Measurements from ENCODE around the gene HCN2. TPM values are rescaled to one million over a fixed set of nuclear protein-coding genes. Genes with fewer than 3 reads are reported as not detected.

Gene HCN2
- total RNA-seq, 1 experiment from 2014 or later, result 3.9 TPM

DNA sequence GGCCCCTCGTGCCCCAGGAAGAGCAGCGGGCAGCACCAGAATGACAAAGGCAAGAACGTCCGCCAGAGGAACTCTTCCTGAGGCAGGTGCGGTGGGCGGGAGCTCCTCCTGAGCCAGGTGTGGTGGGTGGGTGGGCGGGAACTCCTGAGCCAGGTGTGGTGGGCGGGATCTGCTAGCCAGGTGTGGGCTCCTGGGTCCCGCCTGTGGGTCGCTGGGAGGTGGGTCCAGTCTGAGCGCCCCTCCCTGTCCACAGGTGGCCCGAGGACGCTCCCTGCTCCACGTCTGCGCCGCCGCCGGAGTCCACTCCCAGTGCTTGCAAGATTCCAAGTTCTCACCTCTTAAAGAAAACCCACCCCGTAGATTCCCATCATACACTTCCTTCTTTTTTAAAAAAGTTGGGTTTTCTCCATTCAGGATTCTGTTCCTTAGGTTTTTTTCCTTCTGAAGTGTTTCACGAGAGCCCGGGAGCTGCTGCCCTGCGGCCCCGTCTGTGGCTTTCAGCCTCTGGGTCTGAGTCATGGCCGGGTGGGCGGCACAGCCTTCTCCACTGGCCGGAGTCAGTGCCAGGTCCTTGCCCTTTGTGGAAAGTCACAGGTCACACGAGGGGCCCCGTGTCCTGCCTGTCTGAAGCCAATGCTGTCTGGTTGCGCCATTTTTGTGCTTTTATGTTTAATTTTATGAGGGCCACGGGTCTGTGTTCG is 7.0 kb upstream of the HCN2 start:
- no peaks in the 10 kb centered on the region for H3K27me3 Mint-ChIP-seq (ENCODE audit: insufficient read depth, unreplicated experiment)
- BruUV-seq (replicated peaks), result TSS peak; percentile 99
- POLR2A ChIA-PET, result no interaction called here
- DNase-seq, result no peak
- peaks cover 59% of the 10 kb centered on the region for H3K36me3 Mint-ChIP-seq (ENCODE audit: insufficient read depth, unreplicated experiment)
- H3K4me1 Mint-ChIP-seq (ENCODE audit: low read depth, unreplicated experiment), result no peaks in the 10 kb centered on the region
- Histone ChIP-seq H3K9me3 (no peaks in the 10 kb centered on the region), H3K4me1 (no peaks in the 10 kb centered on the region), H3K4me3 (ENCODE audit: low read depth, low read length) (no peak overlapping the region), H3K27me3 (replicated peaks; ENCODE audit: control insufficient read depth, insufficient read depth, low read length) (no peaks in the 10 kb centered on the region), H3K36me3 (ENCODE audit: control insufficient read depth, insufficient read depth, low read length) (no peaks in the 10 kb centered on the region)
- CTCF ChIA-PET, result interaction anchor here (0.6 kb wide), 1 partner anchor 22 kb away, joined by 3 read pairs; no protein-coding TSS in a partner anchor
- intact Hi-C loops (cut with micrococcal nuclease; ENCODE audit: unreplicated experiment), result no loop called here
- no peak overlapping the region for H3K27ac Mint-ChIP-seq (ENCODE audit: unreplicated experiment)
- H3K9me3 Mint-ChIP-seq (ENCODE audit: unreplicated experiment), result no peaks in the 10 kb centered on the region
- TF ChIP-seq, protein P1, sequence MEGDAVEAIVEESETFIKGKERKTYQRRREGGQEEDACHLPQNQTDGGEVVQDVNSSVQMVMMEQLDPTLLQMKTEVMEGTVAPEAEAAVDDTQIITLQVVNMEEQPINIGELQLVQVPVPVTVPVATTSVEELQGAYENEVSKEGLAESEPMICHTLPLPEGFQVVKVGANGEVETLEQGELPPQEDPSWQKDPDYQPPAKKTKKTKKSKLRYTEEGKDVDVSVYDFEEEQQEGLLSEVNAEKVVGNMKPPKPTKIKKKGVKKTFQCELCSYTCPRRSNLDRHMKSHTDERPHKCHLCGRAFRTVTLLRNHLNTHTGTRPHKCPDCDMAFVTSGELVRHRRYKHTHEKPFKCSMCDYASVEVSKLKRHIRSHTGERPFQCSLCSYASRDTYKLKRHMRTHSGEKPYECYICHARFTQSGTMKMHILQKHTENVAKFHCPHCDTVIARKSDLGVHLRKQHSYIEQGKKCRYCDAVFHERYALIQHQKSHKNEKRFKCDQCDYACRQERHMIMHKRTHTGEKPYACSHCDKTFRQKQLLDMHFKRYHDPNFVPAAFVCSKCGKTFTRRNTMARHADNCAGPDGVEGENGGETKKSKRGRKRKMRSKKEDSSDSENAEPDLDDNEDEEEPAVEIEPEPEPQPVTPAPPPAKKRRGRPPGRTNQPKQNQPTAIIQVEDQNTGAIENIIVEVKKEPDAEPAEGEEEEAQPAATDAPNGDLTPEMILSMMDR (IDR thresholded peaks at IDR 0.05; ENCODE audit: insufficient read depth in 1 of 2, low read depth in 1 of 2, low read length in 1 of 2, severe bottlenecking in 1 of 2, unreplicated experiment in 1 of 2), result no peak
- no peak overlapping the region for H3K4me3 Mint-ChIP-seq (ENCODE audit: unreplicated experiment)

DNA sequence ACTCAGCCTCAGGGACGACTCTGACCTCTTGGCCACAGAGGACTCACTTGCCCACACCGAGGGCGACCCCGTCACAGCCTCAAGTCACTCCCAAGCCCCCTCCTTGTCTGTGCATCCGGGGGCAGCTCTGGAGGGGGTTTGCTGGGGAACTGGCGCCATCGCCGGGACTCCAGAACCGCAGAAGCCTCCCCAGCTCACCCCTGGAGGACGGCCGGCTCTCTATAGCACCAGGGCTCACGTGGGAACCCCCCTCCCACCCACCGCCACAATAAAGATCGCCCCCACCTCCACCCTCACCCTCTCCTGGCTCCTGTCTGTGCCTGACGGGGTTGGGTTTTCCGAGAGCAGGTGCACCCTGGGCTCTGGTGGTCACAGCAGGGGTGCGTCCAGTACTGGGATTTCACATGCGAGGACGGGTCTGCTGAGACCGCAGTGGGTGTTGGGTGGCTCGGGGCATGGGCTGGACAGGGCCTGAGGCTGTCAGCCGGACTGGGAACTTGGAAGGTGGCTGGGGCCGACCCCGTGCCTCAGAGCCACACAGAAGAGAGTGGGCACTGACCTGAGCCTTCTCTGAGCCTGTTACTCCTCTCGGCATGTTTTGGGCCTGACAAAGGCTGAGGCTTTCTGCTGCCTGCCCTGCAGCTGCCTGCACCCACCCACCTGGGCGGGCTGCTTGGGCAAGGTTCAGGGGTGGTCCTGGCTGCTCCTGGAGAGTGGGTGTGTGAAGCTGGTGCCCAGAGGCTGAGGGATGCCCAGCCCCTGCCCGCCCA is 6.3 kb upstream of the HCN2 start:
- no peaks in the 10 kb centered on the region for H3K36me3 ChIP-seq (ENCODE audit: control insufficient read depth, insufficient read depth, low read length)
- CTCF ChIA-PET, result interaction anchor here (0.6 kb wide), 1 partner anchor 21 kb away, joined by 3 read pairs; no protein-coding TSS in a partner anchor
- no peak for DNase-seq
- no peak overlapping the region for H3K4me3 ChIP-seq (ENCODE audit: low read depth, low read length)
- H3K27me3 ChIP-seq (replicated peaks; ENCODE audit: control insufficient read depth, insufficient read depth, low read length), result no peaks in the 10 kb centered on the region
- H3K27me3 Mint-ChIP-seq (ENCODE audit: insufficient read depth, unreplicated experiment), result no peaks in the 10 kb centered on the region
- POLR2A ChIA-PET, result no interaction called here
- no peaks in the 10 kb centered on the region for H3K4me1 Mint-ChIP-seq (ENCODE audit: low read depth, unreplicated experiment)
- no peak overlapping the region for H3K4me3 Mint-ChIP-seq (ENCODE audit: unreplicated experiment)
- TF ChIP-seq, protein P1 (IDR thresholded peaks at IDR 0.05; ENCODE audit: insufficient read depth in 1 of 2, low read depth in 1 of 2, low read length in 1 of 2, severe bottlenecking in 1 of 2, unreplicated experiment in 1 of 2), result no peak
- intact Hi-C loops (cut with micrococcal nuclease; ENCODE audit: unreplicated experiment), result no loop called here
- H3K9me3 ChIP-seq, result no peaks in the 10 kb centered on the region
- no TSS peak for BruUV-seq (replicated peaks)
- H3K4me1 ChIP-seq, result no peaks in the 10 kb centered on the region
- H3K27ac Mint-ChIP-seq (ENCODE audit: unreplicated experiment), result no peak overlapping the region
- H3K9me3 Mint-ChIP-seq (ENCODE audit: unreplicated experiment), result no peaks in the 10 kb centered on the region
- peaks cover 59% of the 10 kb centered on the region for H3K36me3 Mint-ChIP-seq (ENCODE audit: insufficient read depth, unreplicated experiment)

DNA sequence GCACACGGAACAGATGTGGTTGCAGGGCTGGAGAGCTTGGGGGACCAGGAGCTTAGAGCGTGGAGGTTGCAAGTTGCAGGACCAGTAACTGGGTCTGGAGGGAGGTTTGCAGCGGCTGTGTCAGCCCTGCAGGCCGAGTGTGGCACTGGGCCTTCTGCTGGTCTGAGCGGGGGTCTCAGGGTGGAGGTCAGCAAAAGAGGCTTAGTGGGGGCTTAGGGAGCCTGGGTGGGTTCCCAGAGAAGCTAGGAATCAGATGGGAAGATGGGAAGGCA is 5.8 kb upstream of the HCN2 start:
- Mint-ChIP-seq H3K27ac (ENCODE audit: unreplicated experiment) (no peak overlapping the region), H3K27me3 (ENCODE audit: insufficient read depth, unreplicated experiment) (no peaks in the 10 kb centered on the region), H3K9me3 (ENCODE audit: unreplicated experiment) (no peaks in the 10 kb centered on the region), H3K36me3 (ENCODE audit: insufficient read depth, unreplicated experiment) (peaks cover 59% of the 10 kb centered on the region), H3K4me3 (ENCODE audit: unreplicated experiment) (no peak overlapping the region), H3K4me1 (ENCODE audit: low read depth, unreplicated experiment) (no peaks in the 10 kb centered on the region)
- ChIA-PET CTCF (no interaction called here), POLR2A (no interaction called here)
- Histone ChIP-seq H3K36me3 (ENCODE audit: control insufficient read depth, insufficient read depth, low read length) (no peaks in the 10 kb centered on the region), H3K9me3 (no peaks in the 10 kb centered on the region), H3K4me3 (ENCODE audit: low read depth, low read length) (no peak overlapping the region), H3K27me3 (replicated peaks; ENCODE audit: control insufficient read depth, insufficient read depth, low read length) (no peaks in the 10 kb centered on the region), H3K4me1 (peaks cover 3% of the 10 kb centered on the region)
- intact Hi-C loops (cut with micrococcal nuclease; ENCODE audit: unreplicated experiment), result no loop called here
- no TSS peak for BruUV-seq (replicated peaks)
- DNase-seq, result no peak
- TF ChIP-seq, protein P1 (IDR thresholded peaks at IDR 0.05; ENCODE audit: insufficient read depth in 1 of 2, low read depth in 1 of 2, low read length in 1 of 2, severe bottlenecking in 1 of 2, unreplicated experiment in 1 of 2), result no peak

Data from Caco-2 (cell line).